ENCODE data around the gene PTPN18.

PTPN18 gene

DNA sequence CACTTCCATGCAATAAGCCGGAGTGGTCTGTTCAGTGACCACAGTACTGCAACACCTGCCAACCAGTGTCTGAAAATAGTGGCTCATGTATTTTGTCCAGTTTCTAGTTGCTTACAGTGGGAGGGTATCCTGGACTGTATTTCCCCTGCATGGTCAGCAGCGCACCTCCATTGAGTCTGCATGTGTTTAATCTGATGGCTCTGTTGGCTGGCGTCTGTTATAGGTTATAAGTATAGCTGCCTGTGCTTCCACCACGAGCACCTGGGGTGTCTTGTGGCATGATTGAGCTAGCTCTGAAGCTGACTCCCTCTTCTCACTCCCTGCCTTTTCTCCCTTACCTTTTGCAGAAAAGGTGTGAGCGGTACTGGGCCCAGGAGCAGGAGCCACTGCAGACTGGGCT, 12.9 kb downstream of the PTPN18 start:
- DNase-seq, result no peak

DNA sequence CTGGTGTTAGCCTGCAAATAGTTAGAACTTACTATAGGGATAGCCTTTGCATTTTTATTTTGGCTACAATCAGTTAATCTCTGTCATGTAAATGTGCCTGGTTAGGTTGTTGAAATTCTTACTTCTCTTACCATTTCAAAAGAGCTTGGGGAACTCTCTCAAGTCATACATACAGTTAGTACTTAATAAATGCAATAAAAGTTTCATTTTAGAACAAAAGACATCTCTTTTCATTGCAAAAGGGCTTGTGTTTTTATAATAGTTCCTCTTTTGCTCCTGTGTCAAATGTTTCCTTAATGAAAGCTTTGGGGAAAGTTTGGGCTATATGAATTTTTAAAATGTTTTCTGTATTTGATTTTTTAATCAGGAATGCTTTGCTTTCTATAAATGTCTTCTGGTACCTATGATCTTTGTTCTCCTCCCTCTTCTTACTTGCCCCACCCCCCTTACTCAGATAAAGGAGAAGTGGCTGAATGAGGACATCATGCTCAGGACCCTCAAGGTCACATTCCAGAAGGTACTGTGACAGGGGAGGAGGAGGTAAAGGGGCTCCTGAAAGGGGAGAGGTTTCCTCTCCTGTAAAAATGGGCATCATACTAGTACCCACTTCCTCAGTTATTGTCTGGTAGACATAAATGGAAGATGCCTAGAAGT, 13.6 kb downstream of the PTPN18 start:
- no peak for DNase-seq

DNA sequence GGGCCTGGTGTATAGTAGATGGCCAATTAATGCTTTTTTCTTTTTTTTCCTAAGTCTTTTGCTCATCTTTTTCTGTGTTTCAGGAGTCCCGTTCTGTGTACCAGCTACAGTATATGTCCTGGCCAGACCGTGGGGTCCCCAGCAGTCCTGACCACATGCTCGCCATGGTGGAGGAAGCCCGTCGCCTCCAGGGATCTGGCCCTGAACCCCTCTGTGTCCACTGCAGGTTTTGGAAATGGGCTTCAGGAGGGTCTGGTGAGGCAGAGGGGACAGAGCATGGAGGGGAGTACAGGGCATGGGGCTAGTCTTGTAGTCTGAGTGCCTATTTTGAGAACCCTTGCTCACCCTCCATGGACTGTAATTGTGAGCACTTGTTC, 14.1 kb downstream of the PTPN18 start:
- no peak for DNase-seq

DNA sequence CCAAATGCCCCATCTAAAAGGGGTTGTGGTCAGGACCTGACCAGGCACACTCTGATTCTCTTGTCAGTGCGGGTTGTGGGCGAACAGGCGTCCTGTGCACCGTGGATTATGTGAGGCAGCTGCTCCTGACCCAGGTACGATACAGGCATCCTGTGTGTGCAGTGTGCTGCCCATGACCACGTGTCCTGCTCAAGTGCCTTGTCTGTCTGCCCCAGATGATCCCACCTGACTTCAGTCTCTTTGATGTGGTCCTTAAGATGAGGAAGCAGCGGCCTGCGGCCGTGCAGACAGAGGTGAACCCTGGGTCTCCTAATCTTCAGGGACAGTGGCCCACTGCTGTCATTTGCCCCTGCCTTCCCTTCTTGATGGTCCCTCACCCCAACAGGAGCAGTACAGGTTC, 14.6 kb downstream of the PTPN18 start:
- no peak for DNase-seq

DNA sequence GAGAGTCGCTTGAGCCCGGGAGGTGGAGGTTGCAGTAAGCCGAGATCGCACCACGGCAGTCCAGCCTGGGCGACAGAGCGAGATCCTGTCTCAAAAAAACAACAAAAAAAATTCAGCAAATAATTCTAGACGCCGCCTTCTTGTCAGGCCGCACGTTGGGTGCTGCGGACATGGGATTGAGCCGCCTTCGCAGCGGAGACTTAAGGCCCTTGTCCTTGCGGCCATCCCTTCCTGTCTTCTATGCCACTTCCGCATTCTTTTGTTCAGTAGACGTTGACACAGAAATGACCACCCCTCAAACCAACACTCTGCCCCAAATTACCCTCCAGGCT, 15.8 kb downstream of the PTPN18 start:
- DNase-seq, result no peak

DNA sequence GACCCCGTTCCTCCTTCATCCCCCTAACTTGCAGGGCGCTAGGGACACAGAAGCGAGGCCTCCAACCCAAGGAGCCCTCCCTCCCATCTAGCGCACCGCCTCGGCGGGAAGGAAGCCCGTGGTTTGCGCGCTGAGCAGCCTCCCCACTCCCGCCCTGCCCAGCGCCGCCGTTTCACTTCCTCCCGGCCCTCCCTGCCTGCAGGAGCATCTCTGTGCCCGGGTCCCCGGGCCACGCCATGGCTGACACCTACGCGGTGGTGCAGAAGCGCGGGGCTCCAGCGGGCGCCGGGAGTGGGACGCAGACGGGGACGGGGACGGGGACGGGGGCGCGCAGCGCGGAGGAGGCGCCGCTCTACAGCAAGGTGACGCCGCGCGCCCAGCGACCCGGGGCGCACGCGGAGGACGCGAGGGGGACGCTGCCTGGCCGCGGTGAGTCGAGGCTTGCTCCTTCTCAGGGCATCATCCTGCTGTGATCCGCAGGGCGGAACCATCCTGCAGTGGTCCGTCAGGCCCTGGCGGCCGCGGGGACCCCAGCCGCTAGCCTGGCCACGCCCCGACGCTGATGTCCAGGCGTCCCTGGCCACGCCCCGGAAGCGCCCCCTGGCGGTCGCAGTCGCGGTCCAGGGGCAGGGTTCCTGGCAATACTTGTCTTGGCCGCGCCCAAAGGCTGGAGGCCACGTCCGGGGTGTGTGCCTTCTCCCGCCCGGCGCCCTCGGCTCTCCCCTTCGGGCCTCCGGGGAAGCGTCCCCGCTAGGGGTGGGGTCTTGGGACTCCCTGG, 16.4 kb downstream of the PTPN18 start:
- DNase-seq, result peak; percentile 66

DNA sequence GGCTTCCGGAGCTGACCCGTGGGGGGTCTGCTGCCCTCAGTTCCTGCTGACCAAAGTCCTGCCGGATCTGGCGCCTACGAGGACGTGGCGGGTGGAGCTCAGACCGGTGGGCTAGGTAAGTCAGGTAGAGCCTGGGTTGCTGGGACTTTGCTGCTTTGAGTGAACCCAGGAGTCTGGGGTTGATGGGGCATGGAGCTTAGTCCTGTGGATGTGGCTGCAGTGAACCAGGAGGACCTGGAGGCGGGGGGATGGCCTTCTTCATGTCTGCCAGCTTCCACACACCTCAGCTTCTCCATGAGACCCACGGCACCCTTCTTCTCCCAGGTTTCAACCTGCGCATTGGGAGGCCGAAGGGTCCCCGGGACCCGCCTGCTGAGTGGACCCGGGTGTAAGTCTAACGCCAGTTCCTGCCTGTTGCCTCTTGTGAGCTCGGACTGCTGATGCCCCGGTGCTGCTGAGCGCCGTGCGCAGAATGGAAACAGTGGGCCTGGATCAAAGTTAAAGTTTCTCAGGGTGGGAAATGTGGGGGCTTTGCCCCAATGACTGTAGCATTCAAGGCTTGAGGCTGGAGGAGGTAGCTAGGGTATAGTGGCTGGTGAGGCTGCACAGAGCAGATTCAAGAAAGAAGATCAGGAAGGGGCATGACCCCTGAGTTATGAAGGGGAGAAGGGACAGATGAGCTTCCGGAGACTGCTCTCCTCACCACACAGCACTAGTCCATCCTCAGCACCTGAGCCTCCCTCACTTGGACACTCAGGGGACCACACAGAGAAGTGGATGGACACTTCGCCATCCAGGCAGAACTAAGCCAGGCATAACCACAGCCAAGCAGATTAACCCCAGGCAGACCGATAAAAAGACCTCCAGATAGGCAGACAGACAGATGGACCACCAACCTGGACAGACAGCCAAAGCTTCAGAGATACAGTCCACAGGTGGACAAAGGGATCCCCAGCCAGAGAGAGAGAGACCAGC, 17.3 kb downstream of the PTPN18 start:
- no peak for DNase-seq

DNA sequence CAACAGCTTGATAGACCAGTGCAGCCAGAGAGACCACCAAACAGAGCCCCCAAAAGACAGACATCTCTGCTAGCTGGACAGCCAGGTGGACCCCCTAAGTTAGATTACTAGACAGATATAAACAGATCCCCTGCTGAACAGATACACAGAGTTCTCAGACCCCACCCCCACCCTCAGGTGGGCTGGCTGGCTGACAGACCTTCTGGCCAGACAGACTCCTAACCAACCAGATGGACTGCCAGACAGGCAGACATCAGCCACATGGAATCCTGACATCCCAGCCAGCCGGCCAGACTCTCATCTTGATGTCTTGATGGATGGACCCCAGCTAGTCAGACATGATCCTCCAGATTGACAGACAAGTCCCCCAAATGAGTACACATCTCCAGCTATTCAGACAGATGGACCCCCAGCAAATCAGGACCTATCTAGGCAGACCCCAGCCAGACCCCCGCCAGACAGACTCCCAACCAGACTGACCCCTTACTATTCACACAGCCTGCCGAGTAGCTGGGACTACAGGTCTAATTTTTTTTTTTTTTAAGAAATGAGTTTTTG, 18.0 kb downstream of the PTPN18 start:
- DNase-seq, result no peak

DNA sequence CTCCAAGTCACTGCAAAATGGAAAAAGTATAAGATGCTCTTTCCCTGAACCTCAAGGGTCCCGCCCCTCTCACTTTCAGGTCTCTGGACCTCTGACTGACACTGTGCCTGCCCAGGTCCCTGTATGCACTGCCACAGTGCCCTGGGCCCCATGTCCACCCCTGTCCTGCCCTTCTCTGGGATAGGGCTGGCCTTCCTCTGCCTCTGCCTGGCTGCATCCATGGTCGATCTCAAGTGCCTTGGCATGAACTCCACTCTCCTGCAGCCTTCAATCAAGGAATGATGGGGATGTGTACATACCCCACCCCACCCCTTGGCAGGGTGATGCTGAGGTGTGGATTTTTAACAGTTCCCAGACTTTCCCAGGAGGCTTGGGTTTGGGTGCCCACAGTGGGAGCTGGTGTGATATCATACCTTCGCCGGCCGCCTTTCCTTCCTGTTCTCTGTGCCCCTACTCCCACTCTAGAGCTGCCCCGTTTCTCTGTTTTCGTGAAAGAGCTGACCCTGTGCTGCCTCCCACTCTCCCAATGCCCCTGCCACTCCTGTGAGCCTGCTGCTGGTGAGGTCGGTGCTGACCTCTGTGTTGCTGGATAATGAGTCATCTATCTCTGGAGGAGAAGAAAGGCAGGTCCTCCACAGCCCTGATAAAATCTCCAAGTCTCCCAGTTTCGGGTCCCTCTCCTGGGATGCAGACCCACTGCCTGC, 18.9 kb downstream of the PTPN18 start:
- no peak for DNase-seq

DNA sequence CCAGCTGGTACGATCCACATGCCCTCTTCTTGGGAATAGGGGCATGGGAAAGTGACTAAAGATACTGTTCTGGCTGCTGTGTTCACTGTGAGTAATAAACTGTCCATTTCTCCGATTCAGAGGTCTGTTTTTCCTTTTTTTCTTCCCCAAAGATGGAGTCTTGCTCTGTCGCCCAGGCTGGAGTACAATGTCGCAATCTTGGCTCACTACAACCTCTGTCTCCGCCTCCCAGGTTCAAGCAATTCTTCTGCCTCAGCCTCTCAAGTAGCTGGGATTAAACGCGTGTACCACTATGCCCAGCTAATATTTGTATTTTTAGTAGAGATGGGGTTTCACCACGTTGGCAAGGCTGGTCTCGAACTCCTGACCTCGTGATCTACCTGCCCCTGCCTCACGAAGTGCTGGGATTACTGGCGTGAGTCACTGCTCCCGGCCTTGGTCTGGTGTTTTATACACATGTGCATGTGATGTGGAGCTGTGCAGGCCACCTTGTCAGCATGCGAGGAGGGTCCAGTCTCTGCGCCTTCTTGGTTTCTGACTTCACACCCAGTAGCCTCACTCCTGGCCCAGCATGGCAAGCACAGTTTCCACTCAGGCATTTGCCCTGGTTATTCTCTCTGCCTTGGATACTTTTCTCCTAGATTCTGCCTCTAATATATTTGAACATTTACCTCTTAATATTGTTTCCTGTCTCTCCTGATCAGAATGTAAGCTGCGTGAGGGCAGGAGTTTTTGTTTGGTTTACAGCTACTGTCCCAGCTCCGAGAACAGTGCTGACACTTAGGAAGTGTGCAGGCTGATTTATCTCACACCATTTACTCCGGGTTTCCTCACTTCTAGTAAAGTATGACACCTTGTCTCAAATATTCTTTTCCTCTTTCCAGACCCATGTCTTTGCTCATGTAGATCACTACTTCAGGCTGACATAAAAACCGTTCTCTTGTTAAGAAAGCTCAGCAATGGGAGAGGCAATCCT, 19.7 kb downstream of the PTPN18 start:
- DNase-seq, result no peak

DNA sequence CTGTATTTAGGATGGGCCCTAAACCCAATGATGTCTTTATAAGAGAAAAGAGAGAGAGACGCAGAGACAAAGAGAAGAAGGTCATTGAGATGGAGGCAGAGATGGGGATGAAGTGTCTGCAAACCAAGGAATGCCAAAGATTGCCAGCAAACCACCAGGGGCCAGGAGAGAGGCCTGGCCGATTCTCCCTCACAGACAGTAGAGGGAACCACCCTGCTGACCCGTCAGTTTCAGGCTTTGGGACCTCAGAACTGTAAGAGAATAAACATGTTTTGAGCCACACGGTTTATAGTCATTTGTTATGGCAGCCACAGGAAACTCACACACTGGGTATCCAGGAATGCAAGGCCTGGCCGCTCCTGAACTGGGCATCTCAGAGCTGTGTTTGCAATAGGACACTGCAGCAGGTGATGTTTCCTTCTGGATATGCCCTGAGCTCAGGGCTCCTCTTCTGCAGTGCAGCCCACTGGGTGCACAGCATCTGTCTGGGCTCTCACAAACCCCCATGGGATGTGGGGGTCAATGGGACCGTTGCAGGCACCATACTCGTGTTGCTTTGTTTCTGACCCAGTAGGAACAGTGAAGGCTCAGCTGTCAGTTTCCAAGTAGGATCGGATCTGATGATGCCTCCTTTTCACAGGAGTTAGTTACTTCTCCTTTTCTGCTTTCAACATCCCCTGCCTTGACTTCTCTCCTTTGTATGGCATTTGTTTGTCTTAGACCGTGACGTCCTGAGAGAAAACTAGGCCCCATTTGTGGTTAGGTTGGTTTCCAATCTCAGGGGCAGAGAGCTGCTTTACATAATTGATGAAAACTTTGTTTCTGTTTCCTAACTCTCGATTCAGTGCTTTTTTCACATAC, 20.8 kb downstream of the PTPN18 start:
- DNase-seq, result no peak

DNA sequence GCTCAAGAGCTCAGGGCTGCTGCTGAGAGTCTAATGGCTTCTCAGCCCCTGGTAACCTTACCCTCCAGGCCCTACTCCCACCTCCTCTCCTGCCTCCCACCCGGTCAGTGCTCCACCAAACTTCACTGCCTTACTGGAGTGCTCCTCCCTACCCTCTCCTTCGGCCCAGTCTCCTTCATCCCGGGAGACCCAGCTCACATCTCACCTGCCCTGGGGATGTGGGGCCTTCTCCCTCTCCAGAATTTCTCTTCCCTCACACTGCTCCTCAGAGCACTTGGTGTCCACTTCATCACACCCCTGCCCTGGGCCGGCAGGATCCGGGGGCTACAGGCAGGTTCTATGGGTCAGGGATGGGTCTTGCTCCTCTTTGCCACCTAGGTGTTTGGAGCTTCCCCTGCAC, 21.6 kb downstream of the PTPN18 start:
- DNase-seq, result no peak

DNA sequence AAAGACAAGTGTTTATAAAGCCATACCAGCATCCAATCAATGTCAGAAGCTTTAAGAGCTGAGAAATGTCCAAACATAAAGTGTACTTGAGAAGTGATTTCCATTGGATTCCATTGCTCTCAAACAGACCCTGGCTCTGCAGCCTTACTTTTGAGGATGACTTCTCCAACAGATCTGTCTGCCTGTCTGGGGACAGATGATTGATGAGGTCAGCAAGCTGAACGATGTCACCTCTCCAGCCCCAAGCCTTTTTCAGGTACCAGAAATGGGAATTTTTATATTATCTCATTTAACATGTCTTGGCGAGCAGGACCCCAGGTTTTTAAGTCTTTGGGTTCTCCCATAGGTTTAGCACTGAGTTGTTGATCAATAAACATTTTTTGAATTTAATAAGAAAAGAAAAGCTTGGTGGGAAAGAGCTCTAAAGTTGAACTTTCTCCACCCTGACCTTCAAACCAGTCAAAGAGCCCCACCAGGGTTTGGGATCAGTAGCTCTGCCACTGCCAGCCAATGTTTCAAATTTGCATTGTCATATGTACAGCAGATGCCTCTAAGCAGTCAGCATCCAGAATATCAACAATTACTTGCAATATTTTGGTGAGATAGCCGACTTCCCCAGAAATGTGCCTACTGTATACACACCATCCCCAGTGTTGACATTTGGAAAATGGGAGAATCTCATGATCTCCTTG, 22.5 kb downstream of the PTPN18 start:
- DNase-seq, result no peak

DNA sequence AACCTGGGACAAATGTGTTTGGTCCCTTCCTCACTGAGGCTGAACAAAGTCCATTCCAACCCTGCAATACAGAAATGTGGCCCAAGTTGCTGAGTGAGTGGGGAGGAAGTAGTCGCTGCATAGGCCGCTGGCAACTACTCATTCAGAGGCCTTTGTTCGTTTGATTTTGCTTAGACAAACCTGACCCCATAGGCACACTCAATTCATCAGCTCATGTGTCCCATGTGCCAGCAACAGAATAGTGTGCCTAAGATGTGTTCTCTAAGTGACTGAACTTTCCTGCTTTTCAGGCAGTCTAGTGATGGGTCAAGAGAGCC, 23.0 kb downstream of the PTPN18 start:
- DNase-seq, result no peak

DNA sequence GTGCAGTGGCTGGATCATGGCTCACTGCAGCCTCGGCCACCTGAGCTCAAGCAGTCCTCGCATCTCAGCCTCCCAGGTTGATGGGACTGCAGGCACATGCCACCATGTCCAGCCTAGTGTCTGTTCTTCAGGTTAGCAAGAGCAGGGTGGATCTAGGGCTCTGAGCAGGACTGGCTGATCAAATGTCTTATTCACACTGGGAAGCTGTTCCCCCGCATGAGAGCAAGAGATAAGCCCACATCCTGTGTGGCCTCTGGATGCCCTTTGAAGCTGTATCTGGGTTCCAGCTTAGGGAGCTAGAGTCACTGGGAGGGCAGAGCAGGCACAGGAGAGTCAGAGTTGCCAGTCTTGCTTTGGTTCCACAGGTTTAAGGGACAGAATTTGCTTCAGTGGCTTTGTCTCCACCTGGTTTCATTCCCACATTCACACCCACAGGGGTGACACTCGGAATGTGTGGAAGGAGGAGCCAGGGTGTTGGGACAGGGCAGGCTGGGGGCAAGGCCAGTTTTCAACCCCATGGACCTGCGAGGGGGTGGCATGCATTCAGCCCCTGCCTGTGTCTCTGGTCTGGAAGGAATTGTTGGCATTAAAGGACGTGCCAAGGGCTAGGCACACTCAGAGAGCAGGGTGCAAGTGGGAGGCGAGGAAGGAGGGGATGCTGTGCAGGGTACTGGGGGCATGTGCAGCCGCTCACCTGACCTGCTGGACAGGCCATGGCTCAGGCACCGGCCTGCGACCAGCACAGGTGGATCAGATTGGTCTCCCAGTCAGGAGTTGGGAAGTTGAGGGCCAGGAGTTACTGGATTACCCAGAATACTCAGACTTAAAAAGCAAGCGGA, 24.5 kb downstream of the PTPN18 start:
- no peak for DNase-seq

DNA sequence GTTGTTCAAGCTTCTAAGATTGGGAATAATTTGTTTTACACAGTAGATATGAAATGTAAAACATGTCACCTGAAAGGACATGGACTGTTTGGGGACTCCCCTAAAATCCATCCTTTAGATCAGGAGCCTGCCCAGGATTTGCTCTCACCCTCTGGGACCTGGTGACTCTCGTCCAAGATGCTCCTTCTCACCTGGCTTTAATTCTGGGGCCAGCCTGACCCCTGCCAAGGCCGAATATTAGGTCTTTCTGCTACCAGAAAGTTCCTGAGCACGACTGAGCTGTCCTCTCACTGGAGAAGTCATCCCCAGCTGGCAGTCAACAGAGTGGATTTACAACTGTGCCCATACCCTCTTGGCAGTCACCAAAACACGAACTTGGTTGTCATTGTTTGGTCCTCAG, 25.3 kb downstream of the PTPN18 start:
- no peak for DNase-seq

DNA sequence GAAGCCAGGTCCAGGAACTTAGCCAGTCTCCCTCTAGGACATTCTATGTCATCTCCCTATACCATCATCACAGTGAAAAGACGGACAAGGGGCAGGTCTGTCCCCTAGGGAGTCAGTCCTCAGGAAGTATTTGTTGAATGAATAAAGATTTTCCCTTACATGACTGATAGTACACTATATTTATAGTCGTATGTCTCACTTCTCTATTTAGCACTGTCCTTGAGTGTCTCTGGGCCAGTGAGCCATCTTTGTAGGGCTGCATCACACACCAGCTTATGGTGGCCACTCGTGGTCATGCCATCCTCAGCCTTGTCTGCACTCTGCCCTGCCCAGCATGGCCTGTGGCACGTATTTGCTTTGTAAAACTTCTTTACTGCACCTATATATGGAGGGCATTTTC, 25.8 kb downstream of the PTPN18 start:
- DNase-seq, result no peak

DNA sequence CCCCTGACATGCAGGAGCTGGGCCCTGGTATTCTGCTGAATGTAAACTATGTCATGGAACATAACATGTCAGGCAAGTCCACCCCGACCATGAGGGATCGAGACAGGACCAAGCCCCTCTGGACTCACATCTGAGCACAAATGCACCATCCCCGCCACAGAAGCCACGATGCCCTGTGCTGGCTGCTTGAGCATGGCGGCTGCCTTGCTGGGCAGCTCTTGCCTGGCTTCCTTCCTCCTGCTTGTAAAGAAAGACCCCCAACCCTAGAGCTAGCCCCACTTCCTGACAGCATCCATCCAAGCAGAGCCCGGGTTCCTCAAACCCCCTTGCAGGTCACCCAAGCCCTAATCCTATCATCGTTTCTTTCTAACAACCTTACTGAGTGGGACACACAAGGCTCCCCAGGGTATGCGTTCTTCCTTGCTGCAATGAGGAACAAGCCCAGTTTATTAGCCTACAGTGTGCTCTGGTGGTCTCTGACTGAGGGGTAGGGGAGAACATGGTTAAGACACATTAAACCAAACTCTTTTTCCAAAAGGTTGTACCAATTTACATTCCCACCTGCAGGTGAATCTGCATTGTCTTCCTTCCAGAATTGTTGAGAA, 26.6 kb downstream of the PTPN18 start:
- DNase-seq, result no peak

DNA sequence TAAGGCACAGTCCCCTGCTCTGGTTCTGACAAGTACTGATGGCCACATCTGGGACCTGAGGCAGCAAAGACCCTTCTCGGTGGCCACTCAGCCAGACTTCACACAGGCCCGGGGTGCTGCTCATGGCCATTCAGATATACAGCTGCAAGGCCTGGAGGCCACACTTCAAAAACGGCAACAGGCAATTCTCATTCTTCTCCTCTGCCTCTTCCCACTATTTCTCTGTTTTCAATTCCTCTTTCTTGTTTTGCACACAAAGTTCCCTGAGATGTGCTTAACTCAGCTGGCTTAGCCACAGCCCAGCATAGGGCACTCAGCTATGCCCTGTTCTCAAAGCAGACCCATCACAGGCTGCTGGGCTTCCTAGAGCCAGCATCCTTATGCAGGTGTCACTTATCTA, 29.9 kb downstream of the PTPN18 start:
- DNase-seq, result no peak
